ES-I3 (cell line): Measurements from ENCODE around the gene SFPQ.
A peak's percentile ranks its signal among the peaks of the same experiment; 100 is the strongest.
"Not testable (repeated sequence)": the region's sequence is repeated elsewhere in the genome, so short reads cannot be mapped to it uniquely, and the experiment has no call there.

Experiments
- H3K36me3 ChIP-seq: 2 replicates; pipeline ENCODE4 v1.6.1; 2013; ENCODE audit warnings: mild to moderate bottlenecking, low read length, control low read depth, moderate library complexity; ENCODE audit not compliant: insufficient read depth
- H3K4me1 ChIP-seq: 2 replicates; pipeline ENCODE4 v1.6.1; 2013; ENCODE audit warnings: mild to moderate bottlenecking, control low read depth, low read length; ENCODE audit not compliant: insufficient read depth
- H3K9ac ChIP-seq: 2 replicates; pipeline ENCODE4 v1.6.1; 2013; ENCODE audit warnings: low read depth, mild to moderate bottlenecking, low read length, moderate library complexity
- H3K9me3 ChIP-seq: 2 replicates; pipeline ENCODE4 v1.6.1; 2013; ENCODE audit warnings: mild to moderate bottlenecking, low read length, moderate library complexity; ENCODE audit not compliant: control insufficient read depth, insufficient read depth

Gene SFPQ

GRCh38 chr1:35192853-35193664, at the start of gene SFPQ:
SFPQ (minus strand) TSS chr1:35193145; CDS start chr1:35193049, 96 bp downstream.
- Histone ChIP-seq H3K4me1 (peaks cover 10% of the 10 kb centered on the region), H3K9me3 (no peaks in the 10 kb centered on the region), H3K9ac (peak within 1 kb of the TSS; percentile 89), H3K36me3 (peaks cover 36% of the 10 kb centered on the region)

GRCh38 chr1:35236772-35237171, 43.8 kb upstream of the SFPQ start:
- not testable (repeated sequence) for H3K36me3 ChIP-seq

GRCh38 chr1:35231287-35231686, 38.3 kb upstream of the SFPQ start:
- Histone ChIP-seq H3K9me3 (no peaks in the 10 kb centered on the region), H3K4me1 (no peaks in the 10 kb centered on the region), H3K36me3 (no peaks in the 10 kb centered on the region), H3K9ac (no peak overlapping the region)

More at GRCh38 chr1:35236772-35237171, 43.8 kb upstream of the SFPQ start:
- H3K9ac ChIP-seq, H3K4me1 ChIP-seq, H3K9me3 ChIP-seq: not testable (repeated sequence)

GRCh38 chr1:35229587-35230360, 36.8 kb upstream of the SFPQ start:
- no peak overlapping the region for H3K9ac ChIP-seq
- no peaks in the 10 kb centered on the region for H3K9me3 ChIP-seq
- no peaks in the 10 kb centered on the region for H3K4me1 ChIP-seq
- H3K36me3 ChIP-seq = no peaks in the 10 kb centered on the region

GRCh38 chr1:35226546-35226945, 33.6 kb upstream of the SFPQ start:
- no peaks in the 10 kb centered on the region for H3K9me3 ChIP-seq
- H3K9ac ChIP-seq = no peak overlapping the region
- no peaks in the 10 kb centered on the region for H3K36me3 ChIP-seq

GRCh38 chr1:35223084-35223630, 30.2 kb upstream of the SFPQ start:
- H3K9ac ChIP-seq = no peak overlapping the region
- no peaks in the 10 kb centered on the region for H3K9me3 ChIP-seq
- no peaks in the 10 kb centered on the region for H3K36me3 ChIP-seq
- peaks cover 24% of the 10 kb centered on the region for H3K4me1 ChIP-seq

More at GRCh38 chr1:35226546-35226945, 33.6 kb upstream of the SFPQ start:
- peaks cover 13% of the 10 kb centered on the region for H3K4me1 ChIP-seq

GRCh38 chr1:35222322-35223083, 29.6 kb upstream of the SFPQ start:
- Histone ChIP-seq H3K36me3 (no peaks in the 10 kb centered on the region), H3K9me3 (no peaks in the 10 kb centered on the region), H3K4me1 (peaks cover 24% of the 10 kb centered on the region), H3K9ac (no peak overlapping the region)

- peaks cover 24% of the 10 kb centered on the region for H3K4me1 ChIP-seq
Measured at GRCh38 chr1:35220976-35221375, 28.0 kb upstream of the SFPQ start.

GRCh38 chr1:35215346-35215745, 22.4 kb upstream of the SFPQ start:
- Histone ChIP-seq H3K9ac (no peak overlapping the region), H3K36me3 (no peaks in the 10 kb centered on the region), H3K9me3 (no peaks in the 10 kb centered on the region), H3K4me1 (no peaks in the 10 kb centered on the region)

More at GRCh38 chr1:35220976-35221375, 28.0 kb upstream of the SFPQ start:
- Histone ChIP-seq H3K9me3 (no peaks in the 10 kb centered on the region), H3K9ac (no peak overlapping the region), H3K36me3 (no peaks in the 10 kb centered on the region)

- no peaks in the 10 kb centered on the region for H3K9me3 ChIP-seq
- H3K9ac ChIP-seq = peak overlapping the region; percentile 4; the same call in 1 of the 2 replicates
- H3K4me1 ChIP-seq = peaks cover 4% of the 10 kb centered on the region; the same call in 1 of the 2 replicates
- no peaks in the 10 kb centered on the region for H3K36me3 ChIP-seq
Measured at GRCh38 chr1:35211120-35211414, 18.1 kb upstream of the SFPQ start.

- Histone ChIP-seq H3K9ac (peak overlapping the region; percentile 4; the same call in 1 of the 2 replicates), H3K4me1 (peaks cover 4% of the 10 kb centered on the region; the same call in 1 of the 2 replicates), H3K36me3 (no peaks in the 10 kb centered on the region), H3K9me3 (no peaks in the 10 kb centered on the region)
Measured at GRCh38 chr1:35210321-35211119, 17.6 kb upstream of the SFPQ start.

- Histone ChIP-seq H3K36me3 (no peaks in the 10 kb centered on the region), H3K9ac (no peak overlapping the region), H3K9me3 (no peaks in the 10 kb centered on the region), H3K4me1 (peaks cover 3% of the 10 kb centered on the region; the same call in 1 of the 2 replicates)
Measured at GRCh38 chr1:35203295-35203694, 10.3 kb upstream of the SFPQ start.

- Histone ChIP-seq H3K9ac (no peak overlapping the region), H3K4me1 (peaks cover 3% of the 10 kb centered on the region; the same call in 1 of the 2 replicates), H3K9me3 (no peaks in the 10 kb centered on the region), H3K36me3 (no peaks in the 10 kb centered on the region)
Measured at GRCh38 chr1:35202048-35202719, 9.2 kb upstream of the SFPQ start.
